GM12892 (cell line): ENCODE data around the gene TFEB.

Experiments
- POLR2A ChIP-seq: IDR thresholded peaks from 2 replicates; pipeline ENCODE4 v1.6.1; 2011; ENCODE audit warnings: low read depth, low read length, control low read depth
- POLR2AphosphoS5 ChIP-seq: IDR thresholded peaks from 2 replicates; pipeline ENCODE4 v1.6.1; 2011; ENCODE audit warnings: low read depth, low read length, control low read depth
- TAF1 ChIP-seq: IDR thresholded peaks from 2 replicates; pipeline ENCODE4 v1.6.1; 2011; ENCODE audit warnings: low read depth, mild to moderate bottlenecking, control low read depth, low read length, borderline replicate concordance

DNA sequence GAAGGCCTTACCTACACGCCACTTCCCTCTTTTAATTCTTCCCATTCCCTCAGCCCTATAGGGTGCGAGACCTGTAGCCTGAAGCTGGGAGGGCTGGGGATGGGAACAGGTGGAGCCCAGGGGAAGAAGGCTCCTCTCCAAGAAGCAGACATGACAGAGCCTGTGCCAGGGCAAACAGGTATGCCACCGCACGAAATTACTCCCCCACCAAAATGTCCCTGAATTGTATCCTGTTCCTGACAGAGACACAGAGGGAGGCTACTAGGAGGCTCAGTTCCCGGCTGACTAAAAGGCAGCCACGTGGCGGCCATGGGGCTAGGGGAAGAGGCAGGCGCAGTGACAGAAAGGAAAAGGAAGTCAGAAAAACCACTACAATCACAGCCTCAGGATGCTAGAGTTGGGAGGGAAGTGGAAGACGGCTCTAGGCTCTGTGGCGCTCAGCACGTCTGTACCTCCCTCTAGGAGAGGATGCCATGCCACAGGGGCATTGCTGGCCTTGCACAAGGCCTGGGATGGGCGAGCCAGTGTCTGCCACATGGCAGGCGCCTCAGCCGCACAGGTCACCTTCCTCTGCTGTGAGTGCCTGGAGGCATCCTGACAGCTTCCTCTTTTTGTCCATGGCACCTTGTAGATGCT, 27.7 kb downstream of the TFEB start:
- TF ChIP-seq POLR2A (no peak), POLR2AphosphoS5 (no peak; the same call in 1 of the 2 replicates), TAF1 (peak; percentile 32; the same call in 1 of the 2 replicates)
